ENCODE measurements around the gene INTU.

DNA sequence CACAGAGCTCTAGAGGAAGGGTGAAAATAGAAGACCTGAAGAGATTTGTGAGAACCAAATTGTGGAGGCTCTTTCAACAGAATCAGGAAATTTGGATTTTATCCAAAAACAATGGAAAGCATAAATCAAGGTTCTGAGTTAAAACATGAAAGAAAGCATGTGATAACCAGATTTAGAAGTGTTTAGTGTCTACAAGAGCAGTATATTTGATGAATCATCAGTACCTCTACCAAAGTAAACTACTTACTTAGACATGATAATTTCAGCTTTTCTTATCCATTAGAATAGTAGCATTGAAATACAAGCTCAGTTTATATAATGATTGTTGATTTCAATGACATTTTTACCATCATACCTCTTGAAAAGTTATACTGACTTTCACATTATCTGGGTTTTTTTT, 25.9 kb upstream of the INTU start:
- TF ChIP-seq YY1 (IDR thresholded peaks at IDR 0.05; ENCODE audit: insufficient read depth, insufficient read length) = no peak
- TF ChIP-seq ZNF274 (IDR thresholded peaks at IDR 0.05; ENCODE audit: low read depth, low read length) = no peak
